ENCODE measurements around the gene PIH1D1.

PIH1D1 gene

DNA sequence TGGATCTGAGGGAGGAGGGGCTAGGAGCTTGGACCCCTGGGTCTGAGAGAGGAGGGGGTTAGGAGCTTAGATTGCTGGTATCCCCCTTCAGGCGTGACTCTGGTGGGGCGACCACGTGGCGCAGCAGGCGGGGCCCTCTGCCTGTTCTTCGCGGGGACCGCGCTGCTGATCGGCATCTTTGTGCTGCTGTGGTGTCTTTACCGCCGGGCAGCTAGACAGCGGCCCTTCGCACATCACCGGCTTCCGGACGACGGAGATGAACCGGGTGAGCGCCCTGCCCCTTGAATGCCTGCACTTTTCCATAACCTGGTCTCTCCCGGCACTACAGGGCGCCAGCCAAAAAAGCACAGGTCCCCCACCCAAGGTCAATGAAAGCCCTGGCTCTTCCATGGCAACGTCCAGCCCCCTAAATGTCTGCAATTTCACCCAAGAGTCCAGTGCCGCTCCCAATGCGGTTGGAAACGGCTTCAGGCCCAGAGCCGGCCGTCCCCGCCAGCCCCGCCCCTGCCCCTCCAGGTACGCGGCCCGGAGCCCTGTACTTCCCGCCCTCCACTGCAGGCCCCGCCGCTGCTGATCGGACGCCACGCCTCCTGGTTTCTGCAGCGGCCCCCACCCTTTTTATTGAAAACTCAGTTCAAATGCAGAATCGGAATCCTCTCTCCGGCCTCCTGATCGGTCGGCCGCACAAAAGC is 23.6 kb downstream of the PIH1D1 start:
- Histone ChIP-seq H4K20me1 (ENCODE audit: control insufficient read depth, insufficient read depth, low read depth, low read length) (no peaks in the 10 kb centered on the region), H3K4me3 (ENCODE audit: low read length) (no peak overlapping the region), H3K9me3 (ENCODE audit: control insufficient read depth, insufficient read depth, low read length) (no peaks in the 10 kb centered on the region), H3K4me2 (ENCODE audit: low read length) (peak overlapping the region; percentile 10; the same call in 1 of the 2 replicates), H3K36me3 (ENCODE audit: control insufficient read depth, low read length) (no peaks in the 10 kb centered on the region), H3K4me1 (ENCODE audit: control insufficient read depth, low read length) (peaks cover 49% of the 10 kb centered on the region), H3K27ac (ENCODE audit: low read depth, low read length) (no peak overlapping the region), H3F3A (ENCODE audit: control insufficient read depth, insufficient read depth) (0 out of 2 replicates have a peak, but pooled peaks cover 7% of the 10 kb centered on the region), H3K9me2 (replicated peaks; ENCODE audit: control insufficient read depth, low read length) (no peaks in the 10 kb centered on the region), H3K27me3 (ENCODE audit: control insufficient read depth, low read length) (peaks cover 70% of the 10 kb centered on the region), H3K79me2 (ENCODE audit: control insufficient read depth, low read length) (no peaks in the 10 kb centered on the region)
- TF ChIP-seq EZH2phosphoT487 (IDR thresholded peaks at IDR 0.05; ENCODE audit: borderline replicate concordance, low read length), result peak; percentile 92; the same call in 1 of the 2 replicates
- TF ChIP-seq, protein P1, sequence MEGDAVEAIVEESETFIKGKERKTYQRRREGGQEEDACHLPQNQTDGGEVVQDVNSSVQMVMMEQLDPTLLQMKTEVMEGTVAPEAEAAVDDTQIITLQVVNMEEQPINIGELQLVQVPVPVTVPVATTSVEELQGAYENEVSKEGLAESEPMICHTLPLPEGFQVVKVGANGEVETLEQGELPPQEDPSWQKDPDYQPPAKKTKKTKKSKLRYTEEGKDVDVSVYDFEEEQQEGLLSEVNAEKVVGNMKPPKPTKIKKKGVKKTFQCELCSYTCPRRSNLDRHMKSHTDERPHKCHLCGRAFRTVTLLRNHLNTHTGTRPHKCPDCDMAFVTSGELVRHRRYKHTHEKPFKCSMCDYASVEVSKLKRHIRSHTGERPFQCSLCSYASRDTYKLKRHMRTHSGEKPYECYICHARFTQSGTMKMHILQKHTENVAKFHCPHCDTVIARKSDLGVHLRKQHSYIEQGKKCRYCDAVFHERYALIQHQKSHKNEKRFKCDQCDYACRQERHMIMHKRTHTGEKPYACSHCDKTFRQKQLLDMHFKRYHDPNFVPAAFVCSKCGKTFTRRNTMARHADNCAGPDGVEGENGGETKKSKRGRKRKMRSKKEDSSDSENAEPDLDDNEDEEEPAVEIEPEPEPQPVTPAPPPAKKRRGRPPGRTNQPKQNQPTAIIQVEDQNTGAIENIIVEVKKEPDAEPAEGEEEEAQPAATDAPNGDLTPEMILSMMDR (IDR thresholded peaks at IDR 0.05; ENCODE audit: low read depth, low read length, poor library complexity, severe bottlenecking), result no peak

- H3K9me2 ChIP-seq (replicated peaks; ENCODE audit: control insufficient read depth, low read length), result no peaks in the 10 kb centered on the region
- peaks cover 49% of the 10 kb centered on the region for H3K4me1 ChIP-seq (ENCODE audit: control insufficient read depth, low read length)
- peaks cover 76% of the 10 kb centered on the region for H3K27me3 ChIP-seq (ENCODE audit: control insufficient read depth, low read length)
Measured at GRCh38 chr19:49427339-49427738, 24.3 kb downstream of the PIH1D1 start.

DNA sequence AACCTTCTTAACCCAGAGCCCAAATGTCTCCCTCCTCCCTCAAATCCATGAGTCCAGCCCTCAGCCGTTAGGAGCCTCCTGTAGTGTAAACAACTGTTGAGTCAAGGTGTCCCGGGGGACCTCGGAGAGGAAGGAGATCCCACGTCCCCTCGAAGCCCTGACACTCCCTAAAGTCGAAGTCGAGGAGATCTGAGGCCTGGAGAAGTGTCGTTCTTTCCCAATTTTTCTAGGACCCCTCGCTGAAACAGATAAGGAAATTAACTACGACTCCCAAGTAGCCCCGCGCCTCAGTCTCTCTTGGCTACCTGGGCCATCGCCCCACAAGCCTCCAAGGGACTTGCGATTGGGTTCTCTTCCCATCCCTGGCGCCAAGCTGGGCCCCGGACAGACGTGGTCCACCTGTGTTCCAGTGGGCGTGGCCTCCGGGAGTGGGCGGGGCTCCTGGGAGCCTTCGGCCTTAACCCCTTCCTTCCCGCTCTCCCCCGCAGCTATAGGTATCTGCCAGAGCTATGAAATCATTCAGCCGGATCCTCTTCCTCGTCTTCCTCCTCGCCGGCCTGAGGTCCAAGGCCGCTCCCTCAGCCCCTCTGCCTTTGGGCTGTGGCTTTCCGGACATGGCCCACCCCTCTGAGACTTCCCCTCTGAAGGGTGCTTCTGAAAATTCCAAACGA is 25.6 kb downstream of the PIH1D1 start:
- Histone ChIP-seq H4K20me1 (ENCODE audit: control insufficient read depth, insufficient read depth, low read depth, low read length) (no peaks in the 10 kb centered on the region), H3K79me2 (ENCODE audit: control insufficient read depth, low read length) (no peaks in the 10 kb centered on the region), H3K36me3 (ENCODE audit: control insufficient read depth, low read length) (no peaks in the 10 kb centered on the region), H3K4me3 (ENCODE audit: low read length) (no peak overlapping the region), H3K9me2 (replicated peaks; ENCODE audit: control insufficient read depth, low read length) (no peaks in the 10 kb centered on the region), H3K4me2 (ENCODE audit: low read length) (peak overlapping the region; percentile 23; the same call in 1 of the 2 replicates), H3K4me1 (ENCODE audit: control insufficient read depth, low read length) (peaks cover 52% of the 10 kb centered on the region), H3K27ac (ENCODE audit: low read depth, low read length) (no peak overlapping the region), H3K9me3 (ENCODE audit: control insufficient read depth, insufficient read depth, low read length) (no peaks in the 10 kb centered on the region), H3K27me3 (ENCODE audit: control insufficient read depth, low read length) (peaks cover 87% of the 10 kb centered on the region), H3F3A (ENCODE audit: control insufficient read depth, insufficient read depth) (peaks cover 7% of the 10 kb centered on the region; the same call in 1 of the 2 replicates)
- TF ChIP-seq, protein P1 (IDR thresholded peaks at IDR 0.05; ENCODE audit: low read depth, low read length, poor library complexity, severe bottlenecking), result no peak
- no peak for TF ChIP-seq EZH2phosphoT487 (IDR thresholded peaks at IDR 0.05; ENCODE audit: borderline replicate concordance, low read length)

More at GRCh38 chr19:49427339-49427738, 24.3 kb downstream of the PIH1D1 start:
- Histone ChIP-seq H3K79me2 (ENCODE audit: control insufficient read depth, low read length) (no peaks in the 10 kb centered on the region), H3F3A (ENCODE audit: control insufficient read depth, insufficient read depth) (0 out of 2 replicates have a peak, but pooled peaks cover 7% of the 10 kb centered on the region), H3K27ac (ENCODE audit: low read depth, low read length) (no peak overlapping the region), H3K9me3 (ENCODE audit: control insufficient read depth, insufficient read depth, low read length) (no peaks in the 10 kb centered on the region), H3K4me3 (ENCODE audit: low read length) (no peak overlapping the region), H4K20me1 (ENCODE audit: control insufficient read depth, insufficient read depth, low read depth, low read length) (no peaks in the 10 kb centered on the region), H3K4me2 (ENCODE audit: low read length) (no peak overlapping the region), H3K36me3 (ENCODE audit: control insufficient read depth, low read length) (no peaks in the 10 kb centered on the region)
- no peak for TF ChIP-seq EZH2phosphoT487 (IDR thresholded peaks at IDR 0.05; ENCODE audit: borderline replicate concordance, low read length)
- TF ChIP-seq, protein P1 (IDR thresholded peaks at IDR 0.05; ENCODE audit: low read depth, low read length, poor library complexity, severe bottlenecking), result no peak
